ENCODE results near the gene CPNE1.

CPNE1 gene

GRCh38 chr20:35597186-35597585, 67.5 kb downstream of the CPNE1 start:
- no peak for FAIRE-seq

GRCh38 chr20:35595901-35596300, 68.8 kb downstream of the CPNE1 start:
- FAIRE-seq: no peak

- no peak for FAIRE-seq
Measured at GRCh38 chr20:35595456-35595855, 69.2 kb downstream of the CPNE1 start.

DNA sequence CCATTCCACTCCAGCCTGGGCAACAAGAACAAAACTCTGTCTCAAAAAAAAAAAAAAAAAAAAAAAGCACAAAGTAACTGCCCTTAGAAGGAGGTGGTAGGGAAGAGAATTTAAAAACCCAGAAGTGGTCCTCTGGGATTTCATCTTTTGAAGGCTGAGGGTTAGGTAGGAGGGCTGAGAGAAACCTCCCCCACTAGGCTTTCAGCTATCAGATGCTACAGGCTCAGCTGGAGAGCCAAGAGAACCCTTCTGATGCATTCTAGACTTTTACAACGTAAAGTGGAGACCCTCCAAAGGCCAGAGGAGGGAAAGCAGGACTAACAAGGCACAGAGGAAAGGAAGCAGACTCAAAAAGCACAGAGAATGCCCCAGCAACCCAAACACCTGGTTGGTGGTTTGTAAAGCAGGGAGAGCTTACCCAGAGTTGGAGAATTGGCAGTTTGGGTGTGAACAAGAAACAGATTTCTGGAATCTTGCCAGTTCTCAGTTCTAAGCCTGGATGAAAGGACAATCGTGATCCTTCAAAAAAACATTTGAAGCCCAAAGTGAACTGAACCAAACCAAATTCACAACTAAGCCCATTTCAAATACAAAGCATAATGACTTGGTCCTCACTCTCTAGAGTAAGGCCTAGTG, 72.2 kb downstream of the CPNE1 start:
- FAIRE-seq: no peak

DNA sequence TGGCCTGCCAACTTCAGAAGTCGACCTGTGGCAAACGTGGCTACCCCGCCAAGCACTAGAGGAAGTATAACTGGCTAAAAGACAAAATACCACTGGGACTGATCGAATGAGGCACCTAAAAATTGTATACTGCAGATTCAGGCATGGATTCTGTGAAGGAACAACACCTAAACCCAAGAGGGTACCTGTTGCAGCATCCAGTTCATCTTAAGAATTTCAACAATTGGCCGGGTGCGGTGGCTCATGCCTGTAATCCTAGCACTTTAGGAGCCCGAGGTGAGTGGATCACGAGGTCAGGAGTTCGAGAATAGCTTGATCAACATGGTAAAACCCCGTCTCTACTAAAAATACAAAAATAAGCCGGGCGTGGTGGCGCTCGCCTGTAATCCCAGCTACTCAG, 76.3 kb downstream of the CPNE1 start:
- FAIRE-seq: no peak

DNA sequence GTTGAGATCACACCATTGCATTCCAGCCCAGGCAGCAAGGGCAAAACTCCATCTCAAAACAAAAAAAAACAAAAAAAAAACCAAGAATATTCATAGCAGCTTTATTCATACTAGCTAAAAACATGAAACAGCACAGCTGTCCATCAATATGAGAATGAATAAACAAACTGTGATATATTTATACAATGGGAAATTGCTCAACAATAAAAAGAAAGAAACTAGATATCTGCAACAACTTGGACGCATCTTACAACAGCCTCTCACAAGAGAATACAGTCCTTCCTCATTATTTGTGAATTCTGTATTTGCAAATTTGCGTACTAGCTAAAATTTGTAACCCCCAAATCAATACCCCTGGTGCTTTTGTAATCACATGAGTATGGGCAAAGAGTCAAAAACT, 77.3 kb downstream of the CPNE1 start:
- FAIRE-seq: no peak

DNA sequence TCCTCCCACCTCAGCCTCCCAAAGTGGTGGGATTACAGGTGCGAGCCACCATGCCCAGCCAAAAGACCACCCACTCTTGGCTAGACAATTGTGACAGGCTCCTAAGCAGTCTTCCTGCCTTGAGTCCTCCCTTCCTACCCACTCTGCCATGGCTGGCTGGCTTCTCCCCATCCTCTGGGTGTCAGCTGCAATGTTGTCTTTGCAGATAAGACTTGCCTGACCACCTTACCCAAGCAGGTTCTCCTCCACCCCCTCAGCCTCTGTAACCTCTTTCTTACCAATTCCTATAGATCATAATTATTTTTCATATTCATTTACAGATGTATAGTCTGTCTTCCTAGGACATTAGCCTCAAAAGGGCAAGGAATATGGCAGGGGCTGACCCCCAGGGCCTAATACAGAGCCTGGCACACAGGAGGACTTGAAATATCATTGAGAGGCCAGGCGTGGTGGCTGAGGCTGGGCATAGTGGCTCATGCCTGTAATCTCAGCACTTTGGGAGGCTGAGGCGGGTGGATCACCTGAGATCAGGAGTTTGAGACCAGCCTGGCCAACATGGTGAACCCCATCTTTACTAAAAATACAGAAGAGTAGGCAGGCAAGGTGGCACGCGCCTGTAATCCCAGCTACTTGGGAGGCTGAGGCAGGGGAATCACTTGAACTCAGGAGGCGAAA, 77.8 kb downstream of the CPNE1 start:
- no peak for FAIRE-seq

GRCh38 chr20:35583636-35584560, 80.8 kb downstream of the CPNE1 start:
- FAIRE-seq: no peak

- no peak for FAIRE-seq
Measured at GRCh38 chr20:35582741-35583404, 81.8 kb downstream of the CPNE1 start.

- no peak for FAIRE-seq
Measured at GRCh38 chr20:35582131-35582530, 82.6 kb downstream of the CPNE1 start.

DNA sequence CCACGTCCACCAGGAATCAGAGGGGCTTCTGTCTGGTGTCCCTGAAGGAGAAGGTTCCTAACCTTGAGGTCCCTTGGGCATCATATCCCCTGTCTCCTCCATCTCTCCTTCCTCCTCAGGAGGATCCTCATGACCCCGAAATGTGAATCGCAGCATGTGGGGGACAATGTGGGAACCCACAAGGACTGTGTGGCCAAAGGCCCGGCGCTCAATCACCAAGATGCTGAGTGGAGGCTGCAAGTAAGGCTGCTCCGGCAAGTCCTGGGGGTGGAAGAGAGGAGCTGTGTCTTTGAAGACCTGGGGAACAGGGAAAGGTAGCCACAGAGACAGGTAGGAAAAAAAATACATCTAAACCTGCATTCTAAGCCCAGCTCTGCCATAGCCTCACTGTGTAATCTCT, 85.5 kb downstream of the CPNE1 start:
- FAIRE-seq: no peak

- no peak for FAIRE-seq
Measured at GRCh38 chr20:35578469-35578868, 86.2 kb downstream of the CPNE1 start.

DNA sequence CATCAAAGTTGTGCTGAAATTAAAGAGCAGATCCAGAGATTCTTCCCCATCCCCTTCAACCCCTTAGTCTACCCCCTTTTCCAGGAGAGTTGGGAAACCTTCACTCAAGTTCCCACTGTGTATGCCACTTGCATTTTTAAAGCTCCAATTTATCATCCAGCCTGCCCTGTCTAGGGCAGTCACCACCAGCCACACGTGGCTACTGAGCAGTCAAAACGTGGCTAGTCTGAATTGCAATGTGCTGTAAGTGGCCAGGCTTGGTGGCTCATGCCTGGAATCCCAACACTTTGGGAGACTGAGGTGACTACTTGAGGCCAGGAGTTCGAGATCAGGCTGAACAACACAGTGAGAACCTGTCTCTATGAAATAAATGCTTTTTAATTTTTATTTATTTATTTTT, 87.9 kb downstream of the CPNE1 start:
- FAIRE-seq: no peak

Measured in A204.1 (cell line).